H9 (cell line): ENCODE measurements around the gene NT5DC3. TPM values are rescaled to one million over a fixed set of nuclear protein-coding genes. Genes with fewer than 3 reads are reported as not detected.

Experiments
- DNase-seq: peaks from one replicate; pipeline ENCODE4 v3.0.0-alpha.2; 2017
- H2AFZ ChIP-seq: one replicate; pipeline ENCODE4 v1.6.1; 2013; ENCODE audit warnings: mild to moderate bottlenecking, low read length, control low read depth, moderate library complexity
- H2AK5ac ChIP-seq: 2 replicates; pipeline ENCODE4 v1.6.1; 2013; ENCODE audit warnings: low read length, control low read depth, mixed read lengths; ENCODE audit not compliant: insufficient read length
- H2BK120ac ChIP-seq: one replicate; pipeline ENCODE4 v1.6.1; 2013; ENCODE audit warnings: low read depth, mild to moderate bottlenecking, low read length, control low read depth, inconsistent platforms; ENCODE audit not compliant: poor library complexity, severe bottlenecking
- H2BK12ac ChIP-seq: 2 replicates; pipeline ENCODE4 v1.6.1; 2013; ENCODE audit warnings: low read length, control low read depth, mixed read lengths, low read depth; ENCODE audit not compliant: insufficient read length
- H2BK15ac ChIP-seq: 2 replicates; pipeline ENCODE4 v1.6.1; 2013; ENCODE audit warnings: low read depth, low read length, control low read depth
- H2BK20ac ChIP-seq: one replicate; pipeline ENCODE4 v1.6.1; 2013; ENCODE audit warnings: low read depth, mild to moderate bottlenecking, low read length, control low read depth, inconsistent platforms; ENCODE audit not compliant: poor library complexity, severe bottlenecking
- H2BK5ac ChIP-seq: 2 replicates; pipeline ENCODE4 v1.6.1; 2013; ENCODE audit warnings: low read length, control low read depth, mixed read lengths; ENCODE audit not compliant: insufficient read length
- H3K14ac ChIP-seq: 2 replicates; pipeline ENCODE4 v1.6.1; 2013; ENCODE audit warnings: low read length, control low read depth; ENCODE audit not compliant: insufficient read depth
- H3K18ac ChIP-seq: 2 replicates; pipeline ENCODE4 v1.6.1; 2013; ENCODE audit warnings: low read depth, mild to moderate bottlenecking, mixed read lengths, low read length, control low read depth; ENCODE audit not compliant: insufficient read length
- H3K23ac ChIP-seq: 2 replicates; pipeline ENCODE4 v1.6.1; 2013; ENCODE audit warnings: low read length, control low read depth, mixed read lengths, low read depth; ENCODE audit not compliant: insufficient read length
- H3K23me2 ChIP-seq: 2 replicates; pipeline ENCODE4 v1.6.1; 2013; ENCODE audit warnings: low read depth, mild to moderate bottlenecking, mixed read lengths, low read length, control low read depth; ENCODE audit not compliant: insufficient read length, poor library complexity, severe bottlenecking
- H3K27ac ChIP-seq: 2 replicates; pipeline ENCODE4 v1.5.1; 2013; ENCODE audit warnings: low read length, control low read depth, mixed read lengths, low read depth; ENCODE audit not compliant: insufficient read length
- H3K27me3 ChIP-seq: 2 replicates; pipeline ENCODE4 v1.6.1; 2013; ENCODE audit warnings: low read length, control low read depth, inconsistent platforms; ENCODE audit not compliant: insufficient read depth
- H3K4ac ChIP-seq: 2 replicates; pipeline ENCODE4 v1.6.1; 2013; ENCODE audit warnings: low read depth, mild to moderate bottlenecking, control low read depth, inconsistent platforms, low read length, moderate library complexity
- H3K4me1 ChIP-seq: 2 replicates; pipeline ENCODE4 v1.6.1; 2013; ENCODE audit warnings: low read length, control low read depth, inconsistent platforms; ENCODE audit not compliant: insufficient read depth
- H3K4me2 ChIP-seq: 2 replicates; pipeline ENCODE4 v1.6.1; 2013; ENCODE audit warnings: low read length, control low read depth, mixed read lengths; ENCODE audit not compliant: insufficient read length, insufficient read depth
- H3K56ac ChIP-seq: 2 replicates; pipeline ENCODE4 v1.6.1; 2013; ENCODE audit warnings: low read depth, mild to moderate bottlenecking, mixed read lengths, low read length, control low read depth; ENCODE audit not compliant: insufficient read length
- H3K79me1 ChIP-seq: 2 replicates; pipeline ENCODE4 v1.6.1; 2013; ENCODE audit warnings: low read depth, mild to moderate bottlenecking, moderate library complexity, low read length, control low read depth, inconsistent platforms; ENCODE audit not compliant: insufficient read depth, poor library complexity, severe bottlenecking
- H3K79me2 ChIP-seq: 2 replicates; pipeline ENCODE4 v1.6.1; 2013; ENCODE audit warnings: low read length, control low read depth, inconsistent platforms; ENCODE audit not compliant: insufficient read depth
- H3K9ac ChIP-seq: 2 replicates; pipeline ENCODE4 v1.6.1; 2013; ENCODE audit warnings: low read length, control low read depth, mixed read lengths; ENCODE audit not compliant: insufficient read length; ENCODE audit errors: extremely low read depth
- H3K9me3 ChIP-seq: one replicate; pipeline ENCODE4 v1.6.1; 2013; ENCODE audit warnings: low read depth, low read length, inconsistent platforms; ENCODE audit not compliant: control insufficient read depth
- H3T11ph ChIP-seq: one replicate; pipeline ENCODE4 v1.6.1; 2013; ENCODE audit warnings: mild to moderate bottlenecking, low read length, control low read depth, inconsistent platforms
- H4K20me1 ChIP-seq: one replicate; pipeline ENCODE4 v1.6.1; 2013; ENCODE audit not compliant: control insufficient read depth, insufficient read length, insufficient read depth
- H4K5ac ChIP-seq: 2 replicates; pipeline ENCODE4 v1.6.1; 2013; ENCODE audit warnings: low read depth, mild to moderate bottlenecking, mixed read lengths, low read length, control low read depth; ENCODE audit not compliant: insufficient read length
- H4K8ac ChIP-seq: replicated peaks from 2 replicates; pipeline ENCODE4 v1.6.1; 2013; ENCODE audit warnings: low read length, control low read depth, mixed read lengths, low read depth; ENCODE audit not compliant: insufficient read length
- H4K91ac ChIP-seq: 2 replicates; pipeline ENCODE4 v1.6.1; 2013; ENCODE audit warnings: low read depth, mild to moderate bottlenecking, moderate library complexity, mixed read lengths, low read length, control low read depth; ENCODE audit not compliant: insufficient read length
- H3K27ac Mint-ChIP-seq, 3 experiments: 2 replicates in 2 of 3; 3 replicates in 1 of 3; pipeline ENCODE4 v1.8.0; 2020 to 2021; ENCODE audit warnings: mixed read lengths in 3 of 3, mild to moderate bottlenecking in 1 of 3, moderate library complexity in 1 of 3
- H3K27me3 Mint-ChIP-seq: 2 replicates; pipeline ENCODE4 v1.8.0; 2021; ENCODE audit warnings: low read depth, mild to moderate bottlenecking, moderate library complexity, mixed read lengths
- H3K36me3 Mint-ChIP-seq, 3 experiments: 2 replicates in 2 of 3; 3 replicates in 1 of 3; pipeline ENCODE4 v1.8.0; 2020 to 2021; ENCODE audit warnings: low read depth in 3 of 3, mixed read lengths in 3 of 3; ENCODE audit not compliant: insufficient read depth in 1 of 3
- H3K4me1 Mint-ChIP-seq, 2 experiments: 2 replicates each; pipeline ENCODE4 v1.8.0; 2020; ENCODE audit warnings: mixed read lengths in 2 of 2
- H3K4me3 Mint-ChIP-seq, 2 experiments: 2 replicates in 1 of 2; 3 replicates in 1 of 2; pipeline ENCODE4 v1.8.0; 2020 to 2021; ENCODE audit warnings: mild to moderate bottlenecking in 2 of 2, mixed read lengths in 2 of 2, moderate library complexity in 1 of 2
- H3K9me3 Mint-ChIP-seq, 2 experiments: 2 replicates in 1 of 2; 3 replicates in 1 of 2; pipeline ENCODE4 v1.8.0; 2020; ENCODE audit warnings: mild to moderate bottlenecking in 2 of 2, mixed read lengths in 2 of 2, moderate library complexity in 1 of 2
- CTCF ChIP-seq: fragments of 200-600 bp; sonication (generic); conservative IDR thresholded peaks from 3 replicates; pipeline ENCODE4 v1.8.0; 2021; ENCODE audit warnings: antibody characterized with exemption, mild to moderate bottlenecking
- WGBS: extraction: QIAGEN DNeasy Blood & Tissue Kit; methylation state at CpG from one replicate; pipeline ENCODE4 v1.1.7; 2013; ENCODE audit warnings: missing lambda C conversion rate, low lambda C conversion rate, mixed read lengths; ENCODE audit not compliant: insufficient read length; ENCODE audit errors: extremely low coverage; 5-methylcytosine and 5-hydroxymethylcytosine counted together
- total RNA-seq: library from RNA; stranded (reverse); gene quantifications from 2 replicates; pipeline ENCODE4 v1.2.1, GENCODE V29; 2021

The NT5DC3 gene
- total RNA-seq, 1 experiment from 2014 or later: 13.6 TPM

GRCh38 chr12:103768467-103769123 is 72.4 kb downstream of the NT5DC3 start:
- Histone ChIP-seq H3K23me2 (no peaks in the 10 kb centered on the region), H3K4me1 (peaks cover 2% of the 10 kb centered on the region; the same call in 1 of the 2 replicates), H2AFZ (no peak overlapping the region), H4K20me1 (no peaks in the 10 kb centered on the region), H4K5ac (no peak overlapping the region), H3K27me3 (no peaks in the 10 kb centered on the region), H3K9me3 (no peaks in the 10 kb centered on the region), H3K56ac (no peak overlapping the region), H3K79me2 (no peaks in the 10 kb centered on the region), H2BK15ac (no peak overlapping the region), H3K23ac (no peak overlapping the region), H3K79me1 (no peaks in the 10 kb centered on the region), H3T11ph (no peak overlapping the region), H2BK20ac (no peak overlapping the region), H4K8ac (no peak overlapping the region), H3K14ac (no peak overlapping the region), H3K9ac (no peak overlapping the region), H3K4ac (no peak overlapping the region), H3K18ac (no peak overlapping the region), H3K27ac (no peak overlapping the region), H2AK5ac (no peak overlapping the region), H4K91ac (no peak overlapping the region), H2BK120ac (no peak overlapping the region), H2BK12ac (no peak overlapping the region), H3K4me2 (no peak overlapping the region), H2BK5ac (no peak overlapping the region)
- peaks cover 18 to 21% of the 10 kb centered on the region in 2 experiments for H3K4me1 Mint-ChIP-seq
- peaks cover 0 to 12% (median 10%) of the 10 kb centered on the region in 3 experiments; a peak in 4 of 7 replicates for H3K36me3 Mint-ChIP-seq
- no peaks in the 10 kb centered on the region for H3K27me3 Mint-ChIP-seq
- DNase-seq: peak; percentile 50
- H3K9me3 Mint-ChIP-seq: no peaks in the 10 kb centered on the region
- H3K27ac Mint-ChIP-seq: peak overlapping the region in 1 of 3 experiments; percentile 61; a peak in 2 of 7 replicates
- no CpG with 5 or more reads among the region's 8 CpGs for WGBS
- no peak overlapping the region; a peak in 2 of 5 replicates for H3K4me3 Mint-ChIP-seq
- peak; percentile 25; the same call in 1 of the 3 replicates for TF ChIP-seq CTCF
